HEK293 (cell line): Measurements from ENCODE around the gene DDX10.

ENCODE experiments used
- CTCF ChIA-PET: fragments of 350-600 bp; formaldehyde crosslinking; extraction: SDS; loops from one replicate; lab custom pipeline; 2021; ENCODE audit warnings: antibody characterized with exemption; lab: Yijun Ruan, JAX
- POLR2A ChIA-PET: fragments of 300-600 bp; formaldehyde crosslinking; extraction: SDS; loops from one replicate; lab custom pipeline; 2020; ENCODE audit warnings: antibody characterized with exemption, inconsistent platforms; lab: Yijun Ruan, JAX
- H3K27ac ChIP-seq: fragments of 200-500 bp; sonication (Bioruptor generic); 2 replicates; pipeline ENCODE4 v1.5.1; 2014; ENCODE audit warnings: low read depth, low read length, control low read depth, inconsistent platforms; ENCODE audit errors: extremely low read depth
- H3K36me3 ChIP-seq, 2 experiments: fragments of 200-500 bp in 1 of 2; sonication (Bioruptor generic) in 1 of 2; 1 replicate in 1 of 2; 2 replicates in 1 of 2; pipeline ENCODE4 v1.5.1; 2014 to 2017; ENCODE audit warnings: inconsistent platforms in 2 of 2, low read length in 2 of 2; ENCODE audit not compliant: control insufficient read depth in 2 of 2, insufficient read depth in 1 of 2
- H3K4me1 ChIP-seq: fragments of 200-500 bp; sonication (Bioruptor generic); 2 replicates; pipeline ENCODE4 v1.5.1; 2014; ENCODE audit warnings: mild to moderate bottlenecking, low read length, inconsistent platforms; ENCODE audit not compliant: control insufficient read depth, insufficient read depth
- H3K4me3 ChIP-seq: 2 replicates; pipeline ENCODE4 v1.5.1; 2011; ENCODE audit warnings: low read depth, mild to moderate bottlenecking, control low read depth, low read length, moderate library complexity
- H3K9me3 ChIP-seq: fragments of 200-500 bp; sonication (Bioruptor generic); 2 replicates; pipeline ENCODE4 v1.5.1; 2014; ENCODE audit warnings: low read depth, low read length, inconsistent platforms; ENCODE audit not compliant: control insufficient read depth, insufficient read depth
- HIC1 ChIP-seq: fragments of 450-650 bp; formaldehyde crosslinking; IDR thresholded peaks from 2 replicates; pipeline ENCODE4 v1.5.1; 2016; ENCODE audit warnings: missing biosample characterization, missing genetic modification characterization
- HOXC10 ChIP-seq: sonication (generic); formaldehyde crosslinking; IDR thresholded peaks from 2 replicates; pipeline ENCODE4 v1.8.1; 2023; ENCODE audit warnings: mild to moderate bottlenecking, missing genetic modification reagents
- KLF1 ChIP-seq: fragments of 450-650 bp; formaldehyde crosslinking; IDR thresholded peaks from 2 replicates; pipeline ENCODE4 v1.5.1; 2016; ENCODE audit warnings: missing biosample characterization, missing genetic modification characterization
- KLF9 ChIP-seq: fragments of 450-650 bp; formaldehyde crosslinking; IDR thresholded peaks from 2 replicates; pipeline ENCODE4 v1.5.1; 2016; ENCODE audit warnings: missing biosample characterization, missing genetic modification characterization, low read depth
- PRDM6 ChIP-seq: fragments of 450-650 bp; formaldehyde crosslinking; IDR thresholded peaks from 2 replicates; pipeline ENCODE4 v1.5.1; 2017; ENCODE audit warnings: missing biosample characterization, missing genetic modification characterization
- RBAK ChIP-seq: fragments of 450-650 bp; formaldehyde crosslinking; IDR thresholded peaks from 2 replicates; pipeline ENCODE4 v1.5.1; 2016; ENCODE audit warnings: missing biosample characterization, missing genetic modification characterization
- TCF7L2 ChIP-seq: IDR thresholded peaks from 2 replicates; pipeline ENCODE4 v1.6.1; 2011; ENCODE audit warnings: low read depth, mild to moderate bottlenecking, inconsistent platforms, low read length, moderate library complexity, borderline replicate concordance
- YY2 ChIP-seq: fragments of 450-650 bp; formaldehyde crosslinking; IDR thresholded peaks from 2 replicates; pipeline ENCODE4 v1.5.1; 2016; ENCODE audit warnings: missing biosample characterization, missing genetic modification characterization
- ZFP41 ChIP-seq: fragments of 450-650 bp; formaldehyde crosslinking; IDR thresholded peaks from 2 replicates; pipeline ENCODE4 v1.5.1; 2016; ENCODE audit warnings: missing biosample characterization, missing genetic modification characterization, borderline replicate concordance
- ZFP69B ChIP-seq: fragments of 450-650 bp; formaldehyde crosslinking; IDR thresholded peaks from 2 replicates; pipeline ENCODE4 v1.5.1; 2016; ENCODE audit warnings: missing biosample characterization, missing genetic modification characterization
- ZNF112 ChIP-seq: fragments of 450-650 bp; formaldehyde crosslinking; IDR thresholded peaks from 2 replicates; pipeline ENCODE4 v1.5.0; 2017; ENCODE audit warnings: missing biosample characterization, missing genetic modification characterization
- ZNF132 ChIP-seq: fragments of 450-650 bp; formaldehyde crosslinking; IDR thresholded peaks from 2 replicates; pipeline ENCODE4 v1.5.1; 2017; ENCODE audit warnings: missing biosample characterization, missing genetic modification characterization, borderline replicate concordance
- ZNF133 ChIP-seq: fragments of 450-650 bp; formaldehyde crosslinking; IDR thresholded peaks from 2 replicates; pipeline ENCODE4 v1.5.1; 2016; ENCODE audit warnings: missing biosample characterization, missing genetic modification characterization
- ZNF239 ChIP-seq: fragments of 450-650 bp; formaldehyde crosslinking; IDR thresholded peaks from 2 replicates; pipeline ENCODE4 v1.5.1; 2016; ENCODE audit warnings: missing biosample characterization, missing genetic modification characterization
- ZNF292 ChIP-seq: fragments of 450-650 bp; formaldehyde crosslinking; IDR thresholded peaks from 2 replicates; pipeline ENCODE4 v1.5.1; 2016; ENCODE audit warnings: low read depth, missing biosample characterization, missing genetic modification characterization, borderline replicate concordance
- ZNF354C ChIP-seq: fragments of 450-650 bp; formaldehyde crosslinking; IDR thresholded peaks from 2 replicates; pipeline ENCODE4 v1.5.1; 2016; ENCODE audit warnings: missing biosample characterization, missing genetic modification characterization, low read depth, borderline replicate concordance
- ZNF37A ChIP-seq: fragments of 450-650 bp; IDR thresholded peaks from 2 replicates; pipeline ENCODE4 v1.5.1; 2018; ENCODE audit warnings: missing biosample characterization, missing genetic modification characterization
- ZNF449 ChIP-seq: fragments of 450-650 bp; formaldehyde crosslinking; IDR thresholded peaks from 2 replicates; pipeline ENCODE4 v1.5.1; 2017; ENCODE audit warnings: missing biosample characterization, mild to moderate bottlenecking, missing genetic modification characterization, moderate library complexity
- ZNF48 ChIP-seq: fragments of 450-650 bp; formaldehyde crosslinking; IDR thresholded peaks from 2 replicates; pipeline ENCODE4 v1.5.1; 2016; ENCODE audit warnings: missing biosample characterization, missing genetic modification characterization
- ZNF513 ChIP-seq: fragments of 450-650 bp; IDR thresholded peaks from 2 replicates; pipeline ENCODE4 v1.5.1; 2018; ENCODE audit warnings: missing biosample characterization, missing genetic modification characterization
- ZNF555 ChIP-seq: fragments of 450-650 bp; formaldehyde crosslinking; conservative IDR thresholded peaks from 2 replicates; pipeline ENCODE4 v1.5.1; 2017; ENCODE audit warnings: missing biosample characterization, mild to moderate bottlenecking, missing genetic modification characterization, inconsistent platforms
- ZNF560 ChIP-seq: fragments of 450-650 bp; formaldehyde crosslinking; IDR thresholded peaks from 2 replicates; pipeline ENCODE4 v1.5.1; 2017; ENCODE audit warnings: missing biosample characterization, missing genetic modification characterization, borderline replicate concordance
- ZNF677 ChIP-seq: fragments of 450-650 bp; IDR thresholded peaks from 2 replicates; pipeline ENCODE4 v1.5.0; 2018; ENCODE audit warnings: missing biosample characterization, mild to moderate bottlenecking, missing genetic modification characterization, moderate library complexity
- ZNF692 ChIP-seq: fragments of 450-650 bp; formaldehyde crosslinking; IDR thresholded peaks from 2 replicates; pipeline ENCODE4 v1.5.1; 2016; ENCODE audit warnings: missing biosample characterization, missing genetic modification characterization
- ZSCAN30 ChIP-seq: fragments of 450-650 bp; IDR thresholded peaks from 2 replicates; pipeline ENCODE4 v1.5.1; 2018; ENCODE audit warnings: missing biosample characterization, mild to moderate bottlenecking, missing genetic modification characterization, moderate library complexity
- ZXDB ChIP-seq: fragments of 450-650 bp; formaldehyde crosslinking; IDR thresholded peaks from 2 replicates; pipeline ENCODE4 v1.5.1; 2016; ENCODE audit warnings: missing biosample characterization, missing genetic modification characterization

DDX10 gene

GRCh38 chr11:108909041-108909440 is 244.2 kb downstream of the DDX10 start:
- ChIA-PET POLR2A (no interaction called here), CTCF (no interaction called here)
- no peak overlapping the region for H3K27ac ChIP-seq

GRCh38 chr11:108909921-108910320 is 245.1 kb downstream of the DDX10 start:
- POLR2A ChIA-PET, result no interaction called here
- Histone ChIP-seq H3K9me3 (no peaks in the 10 kb centered on the region), H3K4me1 (no peaks in the 10 kb centered on the region), H3K4me3 (no peak overlapping the region), H3K27ac (no peak overlapping the region), H3K36me3 (no peaks in the 10 kb centered on the region)
- CTCF ChIA-PET, result no interaction called here
- TF ChIP-seq ZNF37A (tag by site-specific recombination) (no peak), ZFP69B (tag by site-specific recombination) (no peak), ZNF132 (tag by site-specific recombination) (no peak), KLF9 (tag by site-specific recombination) (no peak), ZNF513 (tag by site-specific recombination) (no peak), HOXC10 (CRISPR knock-in tag) (no peak), ZSCAN30 (no peak), ZNF677 (tag by site-specific recombination) (no peak), ZNF560 (tag by site-specific recombination) (no peak), ZFP41 (tag by site-specific recombination) (no peak), ZNF133 (tag by site-specific recombination) (no peak), ZNF239 (tag by site-specific recombination) (no peak), ZNF292 (tag by site-specific recombination) (no peak), TCF7L2 (no peak)

More at GRCh38 chr11:108909041-108909440, 244.2 kb downstream of the DDX10 start:
- Histone ChIP-seq H3K4me3 (no peak overlapping the region), H3K36me3 (no peaks in the 10 kb centered on the region), H3K9me3 (no peaks in the 10 kb centered on the region)
- TF ChIP-seq ZNF112 (no peak), RBAK (tag by site-specific recombination) (no peak), PRDM6 (tag by site-specific recombination) (no peak), ZNF692 (no peak), ZNF48 (tag by site-specific recombination) (no peak), ZNF555 (tag by site-specific recombination) (no peak), ZNF354C (tag by site-specific recombination) (no peak), HIC1 (tag by site-specific recombination) (no peak), YY2 (tag by site-specific recombination) (no peak), ZNF449 (tag by site-specific recombination) (no peak), ZXDB (tag by site-specific recombination) (no peak), KLF1 (no peak)
- TF ChIP-seq, all 188 proteins: peak for 0
- no peaks in the 10 kb centered on the region for H3K4me1 ChIP-seq
